Measurements from ENCODE around the gene NUPR1. TPM values are rescaled to one million over a fixed set of nuclear protein-coding genes. Genes with fewer than 3 reads are reported as not detected.

NUPR1 gene
- total RNA-seq, 1 experiment from 2014 or later, result 16.6 TPM

GRCh38 chr16:28585674-28586073 lies 46.9 kb upstream of the NUPR1 start:
- ChIA-PET CTCF (no interaction called here), POLR2A (no interaction called here)
- no peaks in the 10 kb centered on the region for H3K27me3 Mint-ChIP-seq (ENCODE audit: insufficient read depth, unreplicated experiment)
- no peak overlapping the region for H3K27ac Mint-ChIP-seq (ENCODE audit: unreplicated experiment)
- H3K4me3 ChIP-seq (ENCODE audit: low read depth, low read length), result no peak overlapping the region
- no TSS peak for BruUV-seq (replicated peaks)
- H3K36me3 ChIP-seq (ENCODE audit: control insufficient read depth, insufficient read depth, low read length), result no peaks in the 10 kb centered on the region; the same call in 1 of the 2 replicates
- H3K4me1 ChIP-seq, result no peaks in the 10 kb centered on the region
- H3K36me3 Mint-ChIP-seq (ENCODE audit: insufficient read depth, unreplicated experiment), result peaks cover 13% of the 10 kb centered on the region
- H3K4me1 Mint-ChIP-seq (ENCODE audit: low read depth, unreplicated experiment), result no peaks in the 10 kb centered on the region
- no peaks in the 10 kb centered on the region for H3K9me3 ChIP-seq
- DNase-seq, result no peak
- no peaks in the 10 kb centered on the region for H3K27me3 ChIP-seq (replicated peaks; ENCODE audit: control insufficient read depth, insufficient read depth, low read length)
- H3K4me3 Mint-ChIP-seq (ENCODE audit: unreplicated experiment), result no peak overlapping the region
- no peaks in the 10 kb centered on the region for H3K9me3 Mint-ChIP-seq (ENCODE audit: unreplicated experiment)
- intact Hi-C loops (cut with micrococcal nuclease; ENCODE audit: unreplicated experiment), result no loop called here
- TF ChIP-seq CTCF (IDR thresholded peaks at IDR 0.05; ENCODE audit: insufficient read depth in 1 of 2, low read depth in 1 of 2, low read length in 1 of 2, severe bottlenecking in 1 of 2, unreplicated experiment in 1 of 2), result no peak

GRCh38 chr16:28580726-28581315 lies 42.0 kb upstream of the NUPR1 start:
- no peaks in the 10 kb centered on the region for H3K4me1 Mint-ChIP-seq (ENCODE audit: low read depth, unreplicated experiment)
- DNase-seq, result no peak
- Histone ChIP-seq H3K36me3 (ENCODE audit: control insufficient read depth, insufficient read depth, low read length) (no peaks in the 10 kb centered on the region; the same call in 1 of the 2 replicates), H3K4me3 (ENCODE audit: low read depth, low read length) (no peak overlapping the region), H3K4me1 (no peaks in the 10 kb centered on the region), H3K27me3 (replicated peaks; ENCODE audit: control insufficient read depth, insufficient read depth, low read length) (no peaks in the 10 kb centered on the region), H3K9me3 (no peaks in the 10 kb centered on the region)
- peaks cover 10% of the 10 kb centered on the region for H3K36me3 Mint-ChIP-seq (ENCODE audit: insufficient read depth, unreplicated experiment)
- no peak overlapping the region for H3K27ac Mint-ChIP-seq (ENCODE audit: unreplicated experiment)
- H3K4me3 Mint-ChIP-seq (ENCODE audit: unreplicated experiment), result no peak overlapping the region
- no peaks in the 10 kb centered on the region for H3K27me3 Mint-ChIP-seq (ENCODE audit: insufficient read depth, unreplicated experiment)
- intact Hi-C loops (cut with micrococcal nuclease; ENCODE audit: unreplicated experiment), result no loop called here
- H3K9me3 Mint-ChIP-seq (ENCODE audit: unreplicated experiment), result no peaks in the 10 kb centered on the region
- BruUV-seq (replicated peaks), result no TSS peak
- no peak for TF ChIP-seq CTCF (IDR thresholded peaks at IDR 0.05; ENCODE audit: insufficient read depth in 1 of 2, low read depth in 1 of 2, low read length in 1 of 2, severe bottlenecking in 1 of 2, unreplicated experiment in 1 of 2)
- POLR2A ChIA-PET, result interaction anchor here (0.6 kb wide), 1 partner anchor 12 kb away, joined by 5 read pairs; no protein-coding TSS in a partner anchor
- CTCF ChIA-PET, result no interaction called here

DNA sequence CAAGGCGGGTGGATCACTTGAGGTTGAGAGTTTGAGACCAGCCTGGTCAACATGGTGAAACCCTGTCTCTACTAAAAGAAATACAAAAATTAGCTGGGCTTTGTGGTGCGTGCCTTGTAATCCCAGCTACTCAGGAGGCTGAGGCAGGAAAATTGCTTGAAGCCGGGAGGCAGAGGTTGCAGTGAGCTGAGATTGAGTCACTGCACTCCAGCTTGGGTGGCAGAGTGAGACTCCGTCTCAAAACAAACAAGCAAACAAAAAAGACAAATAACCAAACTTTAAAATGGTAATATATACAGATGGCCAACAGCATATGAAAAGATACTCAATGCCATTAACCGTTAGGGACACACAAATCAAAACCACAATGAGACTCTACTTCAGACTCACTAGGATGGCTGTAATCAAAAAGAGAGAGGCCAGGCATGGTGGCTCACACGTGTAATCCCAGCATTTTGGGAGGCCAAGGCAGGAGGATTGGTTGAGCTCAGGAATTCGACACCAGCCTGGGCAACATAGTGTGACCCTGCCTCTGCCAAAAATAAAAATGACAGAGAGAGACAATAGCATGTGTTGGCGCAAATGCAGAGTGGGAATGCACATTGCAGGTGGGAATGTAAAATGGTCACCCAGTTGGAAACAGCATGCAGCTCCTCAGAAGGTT lies 36.8 kb upstream of the NUPR1 start:
- no peak for TF ChIP-seq CTCF (IDR thresholded peaks at IDR 0.05; ENCODE audit: insufficient read depth in 1 of 2, low read depth in 1 of 2, low read length in 1 of 2, severe bottlenecking in 1 of 2, unreplicated experiment in 1 of 2)
- ChIA-PET CTCF (no interaction called here), POLR2A (no interaction called here)
- Histone ChIP-seq H3K4me3 (ENCODE audit: low read depth, low read length) (no peak overlapping the region), H3K9me3 (no peaks in the 10 kb centered on the region), H3K27me3 (replicated peaks; ENCODE audit: control insufficient read depth, insufficient read depth, low read length) (no peaks in the 10 kb centered on the region), H3K4me1 (no peaks in the 10 kb centered on the region), H3K36me3 (ENCODE audit: control insufficient read depth, insufficient read depth, low read length) (no peaks in the 10 kb centered on the region)
- no peak for DNase-seq
- intact Hi-C loops (cut with micrococcal nuclease; ENCODE audit: unreplicated experiment), result no loop called here
- Mint-ChIP-seq H3K4me1 (ENCODE audit: low read depth, unreplicated experiment) (no peaks in the 10 kb centered on the region), H3K36me3 (ENCODE audit: insufficient read depth, unreplicated experiment) (no peaks in the 10 kb centered on the region), H3K9me3 (ENCODE audit: unreplicated experiment) (no peaks in the 10 kb centered on the region), H3K27me3 (ENCODE audit: insufficient read depth, unreplicated experiment) (no peaks in the 10 kb centered on the region), H3K27ac (ENCODE audit: unreplicated experiment) (no peak overlapping the region), H3K4me3 (ENCODE audit: unreplicated experiment) (no peak overlapping the region)
- BruUV-seq (replicated peaks), result no TSS peak
